GM23338 (cell line): ENCODE data around the gene SPTBN4. TPM values are rescaled to one million over a fixed set of nuclear protein-coding genes. Genes with fewer than 3 reads are reported as not detected.

ENCODE experiments used
- ATAC-seq: fragments of 200-7000 bp; cut with Tn5 transposase; 3 replicates; pipeline ENCODE4 v1.9.1; 2020
- DNase-seq: peaks from one replicate; pipeline ENCODE4 v3.0.0-alpha.2; 2015; ENCODE audit warnings: low spot score
- H2AFZ ChIP-seq: fragments of 200-600 bp; sonication (generic); 2 replicates; pipeline ENCODE4 v1.8.0; 2016; ENCODE audit warnings: antibody characterized with exemption, mild to moderate bottlenecking, moderate library complexity
- H3F3A ChIP-seq: fragments of 200-600 bp; sonication (generic); replicated peaks from 2 replicates; pipeline ENCODE4 v1.8.0; 2017; ENCODE audit warnings: antibody characterized with exemption, mixed run types, low read depth
- H3K27ac ChIP-seq: fragments of 200-600 bp; sonication (generic); 2 replicates; pipeline ENCODE4 v1.6.1; 2016; ENCODE audit warnings: low read depth
- H3K27me3 ChIP-seq: fragments of 200-600 bp; sonication (generic); 2 replicates; pipeline ENCODE4 v1.8.0; 2016; ENCODE audit warnings: mild to moderate bottlenecking, mixed run types, moderate library complexity; ENCODE audit not compliant: insufficient read depth
- H3K36me3 ChIP-seq: fragments of 200-600 bp; sonication (generic); 2 replicates; pipeline ENCODE4 v1.8.0; 2016; ENCODE audit warnings: mild to moderate bottlenecking; ENCODE audit not compliant: insufficient read depth
- H3K4me1 ChIP-seq: fragments of 200-600 bp; sonication (generic); 2 replicates; pipeline ENCODE4 v1.8.0; 2016; ENCODE audit warnings: mild to moderate bottlenecking, moderate library complexity; ENCODE audit not compliant: insufficient read depth
- H3K4me2 ChIP-seq: fragments of 200-600 bp; sonication (generic); 2 replicates; pipeline ENCODE4 v1.7.1; 2017; ENCODE audit warnings: mixed run types
- H3K4me3 ChIP-seq: fragments of 200-600 bp; sonication (generic); 2 replicates; pipeline ENCODE4 v1.6.1; 2016; ENCODE audit warnings: mixed run types
- H3K79me2 ChIP-seq: fragments of 200-600 bp; sonication (generic); replicated peaks from 2 replicates; pipeline ENCODE4 v1.8.0; 2017; ENCODE audit warnings: mild to moderate bottlenecking; ENCODE audit not compliant: insufficient read depth
- H3K9me2 ChIP-seq: fragments of 200-600 bp; sonication (generic); 2 replicates; pipeline ENCODE4 v1.8.0; 2017; ENCODE audit not compliant: insufficient read depth
- H4K20me1 ChIP-seq: fragments of 200-600 bp; sonication (generic); replicated peaks from 2 replicates; pipeline ENCODE4 v1.8.0; 2017; ENCODE audit warnings: mild to moderate bottlenecking; ENCODE audit not compliant: insufficient read depth
- H3K27ac Mint-ChIP-seq: 2 replicates; pipeline ENCODE4 v1.8.0; 2020; ENCODE audit warnings: inconsistent platforms, mild to moderate bottlenecking, moderate library complexity, mixed read lengths
- H3K27me3 Mint-ChIP-seq: 3 replicates; pipeline ENCODE4 v1.8.0; 2022; ENCODE audit warnings: low read depth, mild to moderate bottlenecking, moderate library complexity, mixed read lengths, inconsistent platforms; ENCODE audit not compliant: insufficient read depth, poor library complexity
- H3K36me3 Mint-ChIP-seq: 3 replicates; pipeline ENCODE4 v1.8.0; 2021; ENCODE audit warnings: low read depth, mild to moderate bottlenecking, inconsistent platforms, moderate library complexity, mixed read lengths
- H3K4me1 Mint-ChIP-seq: 3 replicates; pipeline ENCODE4 v1.8.0; 2020; ENCODE audit warnings: mild to moderate bottlenecking, inconsistent platforms, mixed read lengths
- H3K4me3 Mint-ChIP-seq: 3 replicates; pipeline ENCODE4 v1.8.0; 2021; ENCODE audit warnings: moderate library complexity, mild to moderate bottlenecking, inconsistent platforms, mixed read lengths
- H3K9me3 Mint-ChIP-seq: 3 replicates; pipeline ENCODE4 v1.8.0; 2020; ENCODE audit warnings: moderate library complexity, mild to moderate bottlenecking, inconsistent platforms, mixed read lengths
- CREB1 ChIP-seq: fragments of 250-450 bp; sonication (Bioruptor Pico); IDR thresholded peaks from 2 replicates; pipeline ENCODE4 v1.5.0; 2020; ENCODE audit warnings: low read depth, mild to moderate bottlenecking, moderate library complexity
- NANOG ChIP-seq: IDR thresholded peaks from 2 replicates; pipeline ENCODE4 v1.6.1; 2016; ENCODE audit warnings: antibody characterized with exemption, borderline replicate concordance
- ZNF331 ChIP-seq: fragments of 250-450 bp; sonication (Bioruptor Pico); IDR thresholded peaks from 2 replicates; pipeline ENCODE4 v1.5.0; 2020; ENCODE audit warnings: low read depth, mild to moderate bottlenecking, moderate library complexity
- polyA plus RNA-seq: library from polyadenylated mRNA; unstranded; fragments of >200 nt; fragmentation: Nextera tagmentation; extraction: Ambion mirVana; gene quantifications from 2 replicates; pipeline ENCODE4 v1.2.1, GENCODE V29; 2016
- total RNA-seq: library from RNA; depleted of rRNA; stranded (reverse); fragments of >200 nt; shearing (Covaris generic); gene quantifications from 2 replicates; pipeline ENCODE4 v1.2.3, GENCODE V29; 2014
- TF ChIP-seq, protein P1 (sequence below): IDR thresholded peaks from 2 replicates; pipeline ENCODE4 v1.6.1; 2016; ENCODE audit warnings: antibody characterized with exemption
- TF ChIP-seq, protein P2 (sequence below): fragments of 250-450 bp; sonication (Bioruptor Pico); IDR thresholded peaks from 2 replicates; pipeline ENCODE4 v1.5.0; 2020; ENCODE audit warnings: mild to moderate bottlenecking, moderate library complexity
- TF ChIP-seq, protein P3 (sequence below), 2 experiments: fragments of 200-600 bp in 1 of 2; sonication (generic) in 1 of 2; conservative IDR thresholded peaks; 2 replicates each; pipeline versions ENCODE4 v1.5.1 to v1.6.1; 2016 to 2017; ENCODE audit warnings: antibody characterized with exemption in 2 of 2, low read depth in 2 of 2, mild to moderate bottlenecking in 2 of 2, moderate library complexity in 1 of 2

The SPTBN4 gene
- total and polyA plus RNA-seq, 2 experiments from 2014 or later, result 1.6 to 2.3 TPM

DNA sequence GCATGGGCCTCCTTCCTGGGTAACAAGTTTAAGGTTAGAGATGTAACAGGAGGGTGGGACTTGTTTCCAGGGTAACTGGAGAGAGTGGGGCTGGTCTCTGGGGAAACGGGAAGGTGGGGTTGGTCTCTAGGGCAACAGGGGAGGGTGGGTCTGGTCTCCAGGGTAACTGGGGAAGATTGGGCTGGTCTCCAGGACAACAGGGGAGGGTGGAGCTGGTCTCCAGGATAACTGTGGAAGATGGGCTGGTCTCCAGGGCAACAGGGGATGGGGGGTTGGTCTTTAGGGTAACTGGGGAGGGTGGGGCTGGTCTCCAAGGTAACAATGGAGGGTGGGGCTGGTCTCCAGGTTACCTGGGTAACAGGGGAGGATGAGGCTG is 36.5 kb downstream of the SPTBN4 start:
- Histone ChIP-seq H3K27ac (no peak overlapping the region), H3K4me2 (no peak overlapping the region), H3K27me3 (peaks cover 5% of the 10 kb centered on the region; the same call in 1 of the 2 replicates), H4K20me1 (no peaks in the 10 kb centered on the region), H2AFZ (no peak overlapping the region), H3K9me2 (no peaks in the 10 kb centered on the region), H3K79me2 (no peaks in the 10 kb centered on the region), H3K4me3 (no peak overlapping the region), H3K4me1 (no peaks in the 10 kb centered on the region), H3K36me3 (no peaks in the 10 kb centered on the region), H3F3A (no peaks in the 10 kb centered on the region)
- TF ChIP-seq, protein P1, sequence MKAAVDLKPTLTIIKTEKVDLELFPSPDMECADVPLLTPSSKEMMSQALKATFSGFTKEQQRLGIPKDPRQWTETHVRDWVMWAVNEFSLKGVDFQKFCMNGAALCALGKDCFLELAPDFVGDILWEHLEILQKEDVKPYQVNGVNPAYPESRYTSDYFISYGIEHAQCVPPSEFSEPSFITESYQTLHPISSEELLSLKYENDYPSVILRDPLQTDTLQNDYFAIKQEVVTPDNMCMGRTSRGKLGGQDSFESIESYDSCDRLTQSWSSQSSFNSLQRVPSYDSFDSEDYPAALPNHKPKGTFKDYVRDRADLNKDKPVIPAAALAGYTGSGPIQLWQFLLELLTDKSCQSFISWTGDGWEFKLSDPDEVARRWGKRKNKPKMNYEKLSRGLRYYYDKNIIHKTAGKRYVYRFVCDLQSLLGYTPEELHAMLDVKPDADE, result no peak
- TF ChIP-seq CREB1 (CRISPR knock-in tag) (no peak), ZNF331 (no peak)
- TF ChIP-seq, protein P2, sequence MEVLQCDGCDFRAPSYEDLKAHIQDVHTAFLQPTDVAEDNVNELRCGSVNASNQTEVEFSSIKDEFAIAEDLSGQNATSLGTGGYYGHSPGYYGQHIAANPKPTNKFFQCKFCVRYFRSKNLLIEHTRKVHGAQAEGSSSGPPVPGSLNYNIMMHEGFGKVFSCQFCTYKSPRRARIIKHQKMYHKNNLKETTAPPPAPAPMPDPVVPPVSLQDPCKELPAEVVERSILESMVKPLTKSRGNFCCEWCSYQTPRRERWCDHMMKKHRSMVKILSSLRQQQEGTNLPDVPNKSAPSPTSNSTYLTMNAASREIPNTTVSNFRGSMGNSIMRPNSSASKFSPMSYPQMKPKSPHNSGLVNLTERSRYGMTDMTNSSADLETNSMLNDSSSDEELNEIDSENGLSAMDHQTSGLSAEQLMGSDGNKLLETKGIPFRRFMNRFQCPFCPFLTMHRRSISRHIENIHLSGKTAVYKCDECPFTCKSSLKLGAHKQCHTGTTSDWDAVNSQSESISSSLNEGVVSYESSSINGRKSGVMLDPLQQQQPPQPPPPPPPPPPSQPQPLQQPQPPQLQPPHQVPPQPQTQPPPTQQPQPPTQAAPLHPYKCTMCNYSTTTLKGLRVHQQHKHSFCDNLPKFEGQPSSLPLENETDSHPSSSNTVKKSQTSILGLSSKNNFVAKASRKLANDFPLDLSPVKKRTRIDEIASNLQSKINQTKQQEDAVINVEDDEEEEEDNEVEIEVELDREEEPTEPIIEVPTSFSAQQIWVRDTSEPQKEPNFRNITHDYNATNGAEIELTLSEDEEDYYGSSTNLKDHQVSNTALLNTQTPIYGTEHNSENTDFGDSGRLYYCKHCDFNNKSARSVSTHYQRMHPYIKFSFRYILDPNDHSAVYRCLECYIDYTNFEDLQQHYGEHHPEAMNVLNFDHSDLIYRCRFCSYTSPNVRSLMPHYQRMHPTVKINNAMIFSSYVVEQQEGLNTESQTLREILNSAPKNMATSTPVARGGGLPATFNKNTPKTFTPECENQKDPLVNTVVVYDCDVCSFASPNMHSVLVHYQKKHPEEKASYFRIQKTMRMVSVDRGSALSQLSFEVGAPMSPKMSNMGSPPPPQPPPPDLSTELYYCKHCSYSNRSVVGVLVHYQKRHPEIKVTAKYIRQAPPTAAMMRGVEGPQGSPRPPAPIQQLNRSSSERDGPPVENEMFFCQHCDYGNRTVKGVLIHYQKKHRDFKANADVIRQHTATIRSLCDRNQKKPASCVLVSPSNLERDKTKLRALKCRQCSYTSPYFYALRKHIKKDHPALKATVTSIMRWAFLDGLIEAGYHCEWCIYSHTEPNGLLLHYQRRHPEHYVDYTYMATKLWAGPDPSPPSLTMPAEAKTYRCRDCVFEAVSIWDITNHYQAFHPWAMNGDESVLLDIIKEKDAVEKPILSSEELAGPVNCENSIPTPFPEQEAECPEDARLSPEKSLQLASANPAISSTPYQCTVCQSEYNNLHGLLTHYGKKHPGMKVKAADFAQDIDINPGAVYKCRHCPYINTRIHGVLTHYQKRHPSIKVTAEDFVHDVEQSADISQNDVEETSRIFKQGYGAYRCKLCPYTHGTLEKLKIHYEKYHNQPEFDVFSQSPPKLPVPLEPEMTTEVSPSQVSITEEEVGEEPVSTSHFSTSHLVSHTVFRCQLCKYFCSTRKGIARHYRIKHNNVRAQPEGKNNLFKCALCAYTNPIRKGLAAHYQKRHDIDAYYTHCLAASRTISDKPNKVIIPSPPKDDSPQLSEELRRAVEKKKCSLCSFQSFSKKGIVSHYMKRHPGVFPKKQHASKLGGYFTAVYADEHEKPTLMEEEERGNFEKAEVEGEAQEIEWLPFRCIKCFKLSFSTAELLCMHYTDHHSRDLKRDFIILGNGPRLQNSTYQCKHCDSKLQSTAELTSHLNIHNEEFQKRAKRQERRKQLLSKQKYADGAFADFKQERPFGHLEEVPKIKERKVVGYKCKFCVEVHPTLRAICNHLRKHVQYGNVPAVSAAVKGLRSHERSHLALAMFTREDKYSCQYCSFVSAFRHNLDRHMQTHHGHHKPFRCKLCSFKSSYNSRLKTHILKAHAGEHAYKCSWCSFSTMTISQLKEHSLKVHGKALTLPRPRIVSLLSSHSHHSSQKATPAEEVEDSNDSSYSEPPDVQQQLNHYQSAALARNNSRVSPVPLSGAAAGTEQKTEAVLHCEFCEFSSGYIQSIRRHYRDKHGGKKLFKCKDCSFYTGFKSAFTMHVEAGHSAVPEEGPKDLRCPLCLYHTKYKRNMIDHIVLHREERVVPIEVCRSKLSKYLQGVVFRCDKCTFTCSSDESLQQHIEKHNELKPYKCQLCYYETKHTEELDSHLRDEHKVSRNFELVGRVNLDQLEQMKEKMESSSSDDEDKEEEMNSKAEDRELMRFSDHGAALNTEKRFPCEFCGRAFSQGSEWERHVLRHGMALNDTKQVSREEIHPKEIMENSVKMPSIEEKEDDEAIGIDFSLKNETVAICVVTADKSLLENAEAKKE (CRISPR knock-in tag), result no peak
- Mint-ChIP-seq H3K27ac (no peak overlapping the region), H3K36me3 (no peaks in the 10 kb centered on the region; the same call in 2 of the 3 replicates), H3K27me3 (peaks cover 19% of the 10 kb centered on the region), H3K4me1 (no peaks in the 10 kb centered on the region; the same call in 2 of the 3 replicates), H3K4me3 (no peak overlapping the region), H3K9me3 (no peaks in the 10 kb centered on the region)
- ATAC-seq (peak; percentile 73), DNase-seq (peak; percentile 63)

DNA sequence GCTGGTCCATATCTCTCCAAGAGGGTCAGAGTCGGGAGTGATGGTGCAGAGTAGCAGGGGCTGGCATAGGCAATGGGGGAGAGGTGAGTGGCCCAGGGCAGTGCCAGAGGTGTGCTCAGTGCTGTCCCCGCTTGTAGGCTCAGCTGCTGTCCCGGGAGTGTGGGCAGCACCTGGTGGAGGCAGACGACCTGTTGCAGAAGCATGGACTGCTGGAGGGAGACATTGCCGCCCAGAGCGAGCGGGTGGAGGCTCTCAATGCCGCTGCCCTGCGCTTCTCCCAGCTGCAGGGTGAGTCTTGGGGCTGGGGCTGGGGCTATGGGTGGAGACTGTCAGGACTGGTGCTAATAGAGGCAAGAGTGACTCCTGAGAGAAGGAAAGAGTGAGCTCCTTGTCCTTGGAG is 39.3 kb downstream of the SPTBN4 start:
- no peaks in the 10 kb centered on the region; the same call in 2 of the 3 replicates for H3K4me1 Mint-ChIP-seq
- Histone ChIP-seq H3K27ac (no peak overlapping the region), H3K4me3 (no peak overlapping the region), H3K36me3 (no peaks in the 10 kb centered on the region), H3K9me2 (no peaks in the 10 kb centered on the region), H3K4me2 (no peak overlapping the region), H3F3A (no peaks in the 10 kb centered on the region), H4K20me1 (no peaks in the 10 kb centered on the region), H3K4me1 (no peaks in the 10 kb centered on the region), H3K27me3 (peaks cover 23% of the 10 kb centered on the region), H3K79me2 (no peaks in the 10 kb centered on the region), H2AFZ (no peak overlapping the region)
- ATAC-seq, result no peak; the same call in 2 of the 3 replicates
- H3K36me3 Mint-ChIP-seq, result no peaks in the 10 kb centered on the region; the same call in 2 of the 3 replicates
- TF ChIP-seq NANOG, result no peak
- no peak for TF ChIP-seq CREB1 (CRISPR knock-in tag)
- TF ChIP-seq, protein P1, result no peak
- TF ChIP-seq, protein P3, sequence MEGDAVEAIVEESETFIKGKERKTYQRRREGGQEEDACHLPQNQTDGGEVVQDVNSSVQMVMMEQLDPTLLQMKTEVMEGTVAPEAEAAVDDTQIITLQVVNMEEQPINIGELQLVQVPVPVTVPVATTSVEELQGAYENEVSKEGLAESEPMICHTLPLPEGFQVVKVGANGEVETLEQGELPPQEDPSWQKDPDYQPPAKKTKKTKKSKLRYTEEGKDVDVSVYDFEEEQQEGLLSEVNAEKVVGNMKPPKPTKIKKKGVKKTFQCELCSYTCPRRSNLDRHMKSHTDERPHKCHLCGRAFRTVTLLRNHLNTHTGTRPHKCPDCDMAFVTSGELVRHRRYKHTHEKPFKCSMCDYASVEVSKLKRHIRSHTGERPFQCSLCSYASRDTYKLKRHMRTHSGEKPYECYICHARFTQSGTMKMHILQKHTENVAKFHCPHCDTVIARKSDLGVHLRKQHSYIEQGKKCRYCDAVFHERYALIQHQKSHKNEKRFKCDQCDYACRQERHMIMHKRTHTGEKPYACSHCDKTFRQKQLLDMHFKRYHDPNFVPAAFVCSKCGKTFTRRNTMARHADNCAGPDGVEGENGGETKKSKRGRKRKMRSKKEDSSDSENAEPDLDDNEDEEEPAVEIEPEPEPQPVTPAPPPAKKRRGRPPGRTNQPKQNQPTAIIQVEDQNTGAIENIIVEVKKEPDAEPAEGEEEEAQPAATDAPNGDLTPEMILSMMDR (conservative IDR thresholded peaks at IDR 0.05; ENCODE audit: low read depth in 2 of 2), result no peak
- no peak for TF ChIP-seq ZNF331
- H3K9me3 Mint-ChIP-seq, result no peaks in the 10 kb centered on the region
- H3K27me3 Mint-ChIP-seq, result peaks cover 32% of the 10 kb centered on the region
- H3K27ac Mint-ChIP-seq, result no peak overlapping the region
- H3K4me3 Mint-ChIP-seq, result no peak overlapping the region
- DNase-seq, result no peak
